GM18907 (cell line): Measurements from ENCODE around the gene APOL1.
"Not testable (repeated sequence)": the region's sequence is repeated elsewhere in the genome, so short reads cannot be mapped to it uniquely, and the experiment has no call there.

Experiments
- ATAC-seq: cut with Tn5 transposase; IDR thresholded peaks from one replicate; pipeline ENCODE4 v1.9.1; 2021; ENCODE audit warnings: mild to moderate bottlenecking, moderate library complexity; ENCODE audit not compliant: unreplicated experiment

The APOL1 gene

GRCh38 chr22:36290391-36291075 lies 37.6 kb downstream of the APOL1 start:
- ATAC-seq: not testable (repeated sequence)

- no peak for ATAC-seq
Observed at GRCh38 chr22:36291831-36292740, 39.2 kb downstream of the APOL1 start.

GRCh38 chr22:36292823-36293530 lies 40.0 kb downstream of the APOL1 start:
- ATAC-seq: no peak

- ATAC-seq: no peak
Observed at GRCh38 chr22:36293606-36294292, 40.8 kb downstream of the APOL1 start.

- no peak for ATAC-seq
Observed at GRCh38 chr22:36294293-36294620, 41.3 kb downstream of the APOL1 start.

GRCh38 chr22:36294801-36295200 lies 41.9 kb downstream of the APOL1 start:
- no peak for ATAC-seq

GRCh38 chr22:36295247-36295646 lies 42.3 kb downstream of the APOL1 start:
- ATAC-seq: no peak

- no peak for ATAC-seq
Observed at GRCh38 chr22:36296690-36297089, 43.8 kb downstream of the APOL1 start.

GRCh38 chr22:36297568-36297967 lies 44.6 kb downstream of the APOL1 start:
- no peak for ATAC-seq

GRCh38 chr22:36298118-36298517 lies 45.2 kb downstream of the APOL1 start:
- no peak for ATAC-seq

- no peak for ATAC-seq
Observed at GRCh38 chr22:36298601-36299000, 45.7 kb downstream of the APOL1 start.

GRCh38 chr22:36299295-36299694 lies 46.4 kb downstream of the APOL1 start:
- no peak for ATAC-seq

- no peak for ATAC-seq
Observed at GRCh38 chr22:36299911-36300310, 47.0 kb downstream of the APOL1 start.

GRCh38 chr22:36300396-36301212 lies 47.7 kb downstream of the APOL1 start:
- ATAC-seq: no peak

GRCh38 chr22:36301384-36301828 lies 48.5 kb downstream of the APOL1 start:
- no peak for ATAC-seq

GRCh38 chr22:36301851-36302250 lies 48.9 kb downstream of the APOL1 start:
- no peak for ATAC-seq

GRCh38 chr22:36302439-36303114 lies 49.6 kb downstream of the APOL1 start:
- no peak for ATAC-seq

GRCh38 chr22:36303115-36303467 lies 50.2 kb downstream of the APOL1 start:
- no peak for ATAC-seq

GRCh38 chr22:36303874-36304273 lies 50.9 kb downstream of the APOL1 start:
- no peak for ATAC-seq

- no peak for ATAC-seq
Observed at GRCh38 chr22:36304429-36304828, 51.5 kb downstream of the APOL1 start.
